ENCODE measurements around the gene THRB.

THRB gene

GRCh38 chr3:24525557-24525956 lies 30.9 kb upstream of the THRB start:
- no peak overlapping the region for H3K9ac ChIP-seq (ENCODE audit: low read depth, low read length, poor library complexity, severe bottlenecking)
- no peaks in the 10 kb centered on the region for H3K4me1 ChIP-seq (ENCODE audit: insufficient read depth, low read length, poor library complexity, severe bottlenecking)
- H3K27me3 ChIP-seq (ENCODE audit: insufficient read depth, low read length, poor library complexity, severe bottlenecking): no peaks in the 10 kb centered on the region

GRCh38 chr3:24525022-24525421 lies 30.4 kb upstream of the THRB start:
- Histone ChIP-seq H3K9ac (ENCODE audit: low read depth, low read length, poor library complexity, severe bottlenecking) (no peak overlapping the region), H3K79me2 (ENCODE audit: insufficient read depth, low read length) (no peaks in the 10 kb centered on the region), H3K27me3 (ENCODE audit: insufficient read depth, low read length, poor library complexity, severe bottlenecking) (no peaks in the 10 kb centered on the region), H3K9me3 (ENCODE audit: insufficient read depth, low read depth, low read length) (no peaks in the 10 kb centered on the region), H3K4me1 (ENCODE audit: insufficient read depth, low read length, poor library complexity, severe bottlenecking) (no peaks in the 10 kb centered on the region), H3F3A (ENCODE audit: low read depth) (no peaks in the 10 kb centered on the region), H3K4me3 (ENCODE audit: low read length, poor library complexity, severe bottlenecking) (no peak overlapping the region), H3K36me3 (ENCODE audit: insufficient read depth, low read length) (no peaks in the 10 kb centered on the region), H3K9me2 (replicated peaks; ENCODE audit: low read depth, low read length) (no peaks in the 10 kb centered on the region), H3K4me2 (ENCODE audit: low read depth, low read length, poor library complexity, severe bottlenecking) (no peak overlapping the region), H2AFZ (ENCODE audit: low read length) (no peak overlapping the region), H4K20me1 (ENCODE audit: insufficient read depth, low read length, poor library complexity, severe bottlenecking) (no peaks in the 10 kb centered on the region)
- TF ChIP-seq CTCF (conservative IDR thresholded peaks at IDR 0.05; ENCODE audit: low read length): no peak
- TF ChIP-seq EZH2phosphoT487 (IDR thresholded peaks at IDR 0.05; ENCODE audit: borderline replicate concordance): no peak

More at GRCh38 chr3:24525557-24525956, 30.9 kb upstream of the THRB start:
- H3K36me3 ChIP-seq (ENCODE audit: insufficient read depth, low read length): no peaks in the 10 kb centered on the region
- no peak overlapping the region for H3K4me2 ChIP-seq (ENCODE audit: low read depth, low read length, poor library complexity, severe bottlenecking)
- H3F3A ChIP-seq (ENCODE audit: low read depth): no peaks in the 10 kb centered on the region
- H3K9me2 ChIP-seq (replicated peaks; ENCODE audit: low read depth, low read length): no peaks in the 10 kb centered on the region
- no peaks in the 10 kb centered on the region for H3K9me3 ChIP-seq (ENCODE audit: insufficient read depth, low read depth, low read length)
- H4K20me1 ChIP-seq (ENCODE audit: insufficient read depth, low read length, poor library complexity, severe bottlenecking): no peaks in the 10 kb centered on the region
- no peak overlapping the region for H2AFZ ChIP-seq (ENCODE audit: low read length)
- no peaks in the 10 kb centered on the region for H3K79me2 ChIP-seq (ENCODE audit: insufficient read depth, low read length)
- no peak overlapping the region for H3K4me3 ChIP-seq (ENCODE audit: low read length, poor library complexity, severe bottlenecking)
- no peak for TF ChIP-seq EZH2phosphoT487 (IDR thresholded peaks at IDR 0.05; ENCODE audit: borderline replicate concordance)
- TF ChIP-seq CTCF (conservative IDR thresholded peaks at IDR 0.05; ENCODE audit: low read length): no peak

GRCh38 chr3:24523988-24524727 lies 29.5 kb upstream of the THRB start:
- Histone ChIP-seq H3K9me2 (replicated peaks; ENCODE audit: low read depth, low read length) (no peaks in the 10 kb centered on the region), H3F3A (ENCODE audit: low read depth) (no peaks in the 10 kb centered on the region), H2AFZ (ENCODE audit: low read length) (no peak overlapping the region), H3K9ac (ENCODE audit: low read depth, low read length, poor library complexity, severe bottlenecking) (no peak overlapping the region), H3K9me3 (ENCODE audit: insufficient read depth, low read depth, low read length) (no peaks in the 10 kb centered on the region), H3K4me1 (ENCODE audit: insufficient read depth, low read length, poor library complexity, severe bottlenecking) (no peaks in the 10 kb centered on the region), H3K4me2 (ENCODE audit: low read depth, low read length, poor library complexity, severe bottlenecking) (no peak overlapping the region), H3K36me3 (ENCODE audit: insufficient read depth, low read length) (no peaks in the 10 kb centered on the region), H4K20me1 (ENCODE audit: insufficient read depth, low read length, poor library complexity, severe bottlenecking) (no peaks in the 10 kb centered on the region), H3K79me2 (ENCODE audit: insufficient read depth, low read length) (no peaks in the 10 kb centered on the region), H3K4me3 (ENCODE audit: low read length, poor library complexity, severe bottlenecking) (no peak overlapping the region), H3K27me3 (ENCODE audit: insufficient read depth, low read length, poor library complexity, severe bottlenecking) (no peaks in the 10 kb centered on the region)
- TF ChIP-seq EZH2phosphoT487 (IDR thresholded peaks at IDR 0.05; ENCODE audit: borderline replicate concordance) (no peak), CTCF (conservative IDR thresholded peaks at IDR 0.05; ENCODE audit: low read length) (no peak)

Data from Loucy (cell line).